H1 (cell line): ENCODE data around the gene C12orf42. TPM values are rescaled to one million over a fixed set of nuclear protein-coding genes. Genes with fewer than 3 reads are reported as not detected.

ENCODE experiments used
- CTCF ChIA-PET: fragments of 300-600 bp; sonication (Branson Sonifier 250); formaldehyde crosslinking; loops from one replicate; lab custom pipeline; 2021; ENCODE audit not compliant: partially characterized antibody; lab: Charles Lee
- POLR2A ChIA-PET: fragments of 300-600 bp; sonication (Branson Sonifier 250); formaldehyde crosslinking; loops from one replicate; lab custom pipeline; 2021; ENCODE audit warnings: inconsistent platforms; ENCODE audit not compliant: partially characterized antibody; lab: Charles Lee
- DNase-seq, 2 experiments: peaks; one replicate each; pipeline versions ENCODE4 v3.0.0 to v3.0.0-alpha.2; 2010 to 2022; ENCODE audit warnings: low spot score in 2 of 2, low read depth in 1 of 2, mixed read lengths in 1 of 2
- FAIRE-seq: peaks from 2 replicates; lab custom pipeline; 2011; peaks lifted over from hg19 to GRCh38; lab: Jason Lieb, UNC
- H2AFZ ChIP-seq: 2 replicates; pipeline ENCODE4 v1.8.1; 2012; ENCODE audit warnings: low read length, inconsistent platforms
- H2AK5ac ChIP-seq: 2 replicates; pipeline ENCODE4 v1.6.1; 2013; ENCODE audit warnings: low read depth, low read length
- H2BK120ac ChIP-seq: replicated peaks from 2 replicates; pipeline ENCODE3; 2013; ENCODE audit warnings: low read depth, low read length, inconsistent platforms
- H2BK12ac ChIP-seq: 2 replicates; pipeline ENCODE4 v1.6.1; 2013; ENCODE audit warnings: low read depth, low read length
- H2BK15ac ChIP-seq: 2 replicates; pipeline ENCODE4 v1.6.1; 2013; ENCODE audit warnings: low read length
- H2BK20ac ChIP-seq: 2 replicates; pipeline ENCODE4 v1.6.1; 2013; ENCODE audit warnings: low read length
- H2BK5ac ChIP-seq: 2 replicates; pipeline ENCODE4 v1.6.1; 2013; ENCODE audit warnings: low read depth, low read length
- H3K14ac ChIP-seq: 2 replicates; pipeline ENCODE4 v1.6.1; 2013; ENCODE audit warnings: inconsistent platforms; ENCODE audit not compliant: insufficient read length
- H3K18ac ChIP-seq: 2 replicates; pipeline ENCODE4 v1.6.1; 2013; ENCODE audit warnings: low read length; ENCODE audit errors: extremely low read depth
- H3K23ac ChIP-seq: 2 replicates; pipeline ENCODE4 v1.6.1; 2013; ENCODE audit warnings: inconsistent platforms; ENCODE audit not compliant: insufficient read length
- H3K23me2 ChIP-seq: 2 replicates; pipeline ENCODE4 v1.6.1; 2013; ENCODE audit warnings: low read depth, low read length
- H3K27ac ChIP-seq: 2 replicates; pipeline ENCODE4 v1.6.1; 2011; ENCODE audit warnings: low read depth, low read length, inconsistent platforms
- H3K27me3 ChIP-seq, 4 experiments: replicated peaks in 1 of 4; 1 replicate in 1 of 4; 2 replicates in 3 of 4; pipeline versions ENCODE4 v1.6.1 to v1.8.1; 2011 to 2013; ENCODE audit warnings: low read length in 3 of 4, mild to moderate bottlenecking in 3 of 4, inconsistent platforms in 2 of 4, mixed read lengths in 2 of 4, moderate library complexity in 1 of 4; ENCODE audit not compliant: control insufficient read depth in 3 of 4, insufficient read depth in 3 of 4; ENCODE audit errors: extremely low read depth in 1 of 4
- H3K36me3 ChIP-seq, 4 experiments: 2 replicates each; pipeline versions ENCODE4 v1.6.1 to v1.8.1; 2011 to 2013; ENCODE audit warnings: mild to moderate bottlenecking in 4 of 4, low read length in 3 of 4, moderate library complexity in 2 of 4, control low read depth in 1 of 4, inconsistent platforms in 1 of 4; ENCODE audit not compliant: insufficient read depth in 4 of 4, control insufficient read depth in 2 of 4
- H3K4ac ChIP-seq: replicated peaks from 2 replicates; pipeline ENCODE3; 2013; ENCODE audit warnings: low read length, low read depth, mixed read lengths, inconsistent platforms; ENCODE audit not compliant: insufficient read length
- H3K4me1 ChIP-seq, 4 experiments: replicated peaks in 1 of 4; 1 replicate in 1 of 4; 2 replicates in 3 of 4; pipeline versions ENCODE4 v1.6.1 to v1.8.1; 2011 to 2013; ENCODE audit warnings: low read length in 3 of 4, inconsistent platforms in 2 of 4, mixed read lengths in 1 of 4; ENCODE audit not compliant: insufficient read depth in 4 of 4, control insufficient read depth in 3 of 4
- H3K4me2 ChIP-seq, 2 experiments: 2 replicates each; pipeline versions ENCODE4 v1.6.1 to v1.8.1; 2011 to 2013; ENCODE audit warnings: low read depth in 2 of 2, low read length in 2 of 2, control low read depth in 1 of 2, inconsistent platforms in 1 of 2, mild to moderate bottlenecking in 1 of 2; ENCODE audit not compliant: insufficient read depth in 1 of 2
- H3K4me3 ChIP-seq, 4 experiments: fragments of 200-600, 300-600 bp in 1 of 4; sonication (generic), shearing (Covaris generic), sonication (Bioruptor Twin) in 1 of 4; 2 replicates each; pipeline versions ENCODE4 v1.5.1 to v1.8.1; 2011 to 2016; ENCODE audit warnings: low read length in 4 of 4, low read depth in 3 of 4, control low read depth in 2 of 4, inconsistent platforms in 2 of 4, mild to moderate bottlenecking in 2 of 4, mixed read lengths in 1 of 4, moderate library complexity in 1 of 4; ENCODE audit not compliant: insufficient read depth in 2 of 4; ENCODE audit errors: extremely low read depth in 1 of 4
- H3K56ac ChIP-seq: replicated peaks from 2 replicates; pipeline ENCODE3; 2013; ENCODE audit warnings: low read depth, mild to moderate bottlenecking, mixed read lengths, low read length, inconsistent platforms; ENCODE audit not compliant: insufficient read length
- H3K79me1 ChIP-seq: 2 replicates; pipeline ENCODE4 v1.6.1; 2013; ENCODE audit warnings: low read depth, low read length, control low read depth
- H3K79me2 ChIP-seq, 2 experiments: 2 replicates each; pipeline versions ENCODE4 v1.6.1 to v1.8.1; 2012 to 2013; ENCODE audit warnings: low read length in 2 of 2, mild to moderate bottlenecking in 2 of 2, inconsistent platforms in 1 of 2; ENCODE audit not compliant: insufficient read depth in 2 of 2, control insufficient read depth in 1 of 2
- H3K9ac ChIP-seq, 4 experiments: replicated peaks in 1 of 4; 1 replicate in 1 of 4; 2 replicates in 3 of 4; pipeline versions ENCODE4 v1.6.1 to v1.8.1; 2011 to 2013; ENCODE audit warnings: low read depth in 3 of 4, low read length in 3 of 4, control low read depth in 2 of 4, mild to moderate bottlenecking in 2 of 4, moderate library complexity in 2 of 4, inconsistent platforms in 1 of 4; ENCODE audit errors: extremely low read depth in 1 of 4
- H3K9me3 ChIP-seq, 2 experiments: 2 replicates each; pipeline versions ENCODE4 v1.6.1 to v1.8.1; 2012 to 2013; ENCODE audit warnings: mild to moderate bottlenecking in 2 of 2, moderate library complexity in 2 of 2, control low read depth in 1 of 2, inconsistent platforms in 1 of 2, low read depth in 1 of 2, low read length in 1 of 2, mixed read lengths in 1 of 2; ENCODE audit not compliant: insufficient read depth in 2 of 2
- H4K20me1 ChIP-seq, 2 experiments: replicated peaks in 1 of 2; 2 replicates each; pipeline versions ENCODE3 to v1.8.1; 2011 to 2013; ENCODE audit warnings: inconsistent platforms in 2 of 2, low read length in 2 of 2, mild to moderate bottlenecking in 1 of 2; ENCODE audit not compliant: insufficient read depth in 2 of 2, control insufficient read depth in 1 of 2
- H4K5ac ChIP-seq: 2 replicates; pipeline ENCODE4 v1.6.1; 2013; ENCODE audit warnings: low read length, low read depth, mixed read lengths, inconsistent platforms; ENCODE audit not compliant: insufficient read length
- H4K8ac ChIP-seq: 2 replicates; pipeline ENCODE4 v1.8.0; 2013; ENCODE audit warnings: mild to moderate bottlenecking, moderate library complexity, low read length, inconsistent platforms; ENCODE audit not compliant: insufficient read depth; ENCODE audit errors: extremely low read depth
- H4K91ac ChIP-seq: replicated peaks from 2 replicates; pipeline ENCODE3; 2013; ENCODE audit warnings: low read length, mixed read lengths, inconsistent platforms; ENCODE audit not compliant: insufficient read length
- ATF2 ChIP-seq: IDR thresholded peaks from 2 replicates; pipeline ENCODE4 v1.6.1; 2012; ENCODE audit warnings: low read length, inconsistent platforms
- BRCA1 ChIP-seq: IDR thresholded peaks from 2 replicates; pipeline ENCODE4 v1.6.1; 2012; ENCODE audit warnings: low read depth, low read length, improper control_type of control experiment
- FOSL1 ChIP-seq: IDR thresholded peaks from 2 replicates; pipeline ENCODE4 v1.6.1; 2011; ENCODE audit warnings: mild to moderate bottlenecking, low read depth, low read length, moderate library complexity; ENCODE audit not compliant: insufficient read depth
- HDAC6 ChIP-seq: IDR thresholded peaks from one replicate; pipeline ENCODE4 v1.7.1; 2012; ENCODE audit warnings: low read depth, mild to moderate bottlenecking, inconsistent platforms, low read length, moderate library complexity
- KDM1A ChIP-seq: fragments of 200-600, 300-600 bp; sonication (generic); IDR thresholded peaks from 2 replicates; pipeline ENCODE4 v1.7.1; 2016; ENCODE audit warnings: mild to moderate bottlenecking, low read length, borderline replicate concordance
- NRF1 ChIP-seq: IDR thresholded peaks from 2 replicates; pipeline ENCODE4 v1.6.1; 2011; ENCODE audit warnings: mild to moderate bottlenecking, low read depth, low read length, improper control_type of control experiment
- SIX5 ChIP-seq: IDR thresholded peaks from 2 replicates; pipeline ENCODE4 v1.6.1; 2011; ENCODE audit warnings: mild to moderate bottlenecking, low read depth, low read length
- SP1 ChIP-seq: IDR thresholded peaks from 2 replicates; pipeline ENCODE4 v1.6.1; 2011; ENCODE audit warnings: low read depth, low read length
- SP2 ChIP-seq: IDR thresholded peaks from 2 replicates; pipeline ENCODE4 v1.6.1; 2012; ENCODE audit warnings: mild to moderate bottlenecking, low read length, inconsistent platforms
- USF2 ChIP-seq: IDR thresholded peaks from 2 replicates; pipeline ENCODE4 v1.6.1; 2011; ENCODE audit warnings: low read length, improper control_type of control experiment
- YY1 ChIP-seq: IDR thresholded peaks from 2 replicates; pipeline ENCODE4 v1.6.1; 2011; ENCODE audit warnings: low read depth, mild to moderate bottlenecking, low read length
- WGBS, 2 experiments: shearing (Covaris generic) in 1 of 2; methylation state at CpG; one replicate each; pipeline versions ENCODE4 v1.1.6 to v1.1.7; 2013 to 2015; ENCODE audit warnings: low lambda C conversion rate in 2 of 2, mixed read lengths in 2 of 2, inconsistent platforms in 1 of 2, low coverage in 1 of 2, missing lambda C conversion rate in 1 of 2; ENCODE audit not compliant: insufficient replicate concordance in 2 of 2, insufficient coverage in 1 of 2, insufficient read length in 1 of 2; ENCODE audit errors: extremely low coverage in 1 of 2, missing lambda C conversion rate in 1 of 2; 5-methylcytosine and 5-hydroxymethylcytosine counted together
- polyA plus RNA-seq, 7 experiments: library from polyadenylated mRNA; depleted of rRNA in 3 of 7; stranded (reverse) in 5 of 7; unstranded in 2 of 7; fragments of >200 nt in 5 of 7; fragments of 200-250 nt in 2 of 7; gene quantifications; 1 replicate in 5 of 7; 2 replicates in 1 of 7; 4 replicates in 1 of 7; pipeline versions ENCODE4 v1.2.1 to v1.2.3, GENCODE V29; 2011 to 2013; ENCODE audit warnings: missing spikeins in 2 of 7, mixed read lengths in 2 of 7
- total RNA-seq: library from RNA; stranded (reverse); fragmentation: NEBNext Ultra II Directional; extraction: Animal tissue kit (Norgen Biotek cat#: 25700); gene quantifications from 2 replicates; pipeline ENCODE4 v1.2.1, GENCODE V29; 2021

Gene C12orf42
- total and polyA plus RNA-seq, 2 of the 8 experiments (the other 6 are each of a cell fraction or from before 2014, with no cell fraction given) = 0.05 TPM; not detected in 1

- Histone ChIP-seq H2BK20ac (no peak overlapping the region), H4K8ac (no peak overlapping the region), H3K4ac (no peak overlapping the region), H3K79me1 (no peaks in the 10 kb centered on the region), H2BK15ac (no peak overlapping the region), H3K36me3 (no peaks in the 10 kb centered on the region), H3K79me2 (no peaks in the 10 kb centered on the region), H3K23ac (no peak overlapping the region), H3K18ac (no peak overlapping the region), H3K9me3 (no peaks in the 10 kb centered on the region; a peak in 1 of 4 replicates), H4K5ac (no peak overlapping the region), H3K4me3 (no peak overlapping the region), H3K9ac (no peak overlapping the region), H3K14ac (no peak overlapping the region), H4K20me1 (no peaks in the 10 kb centered on the region), H2BK120ac (no peak overlapping the region), H2AK5ac (no peak overlapping the region), H2BK12ac (no peak overlapping the region), H4K91ac (no peak overlapping the region), H2BK5ac (no peak overlapping the region; the same call in 1 of the 2 replicates), H3K23me2 (no peaks in the 10 kb centered on the region), H3K56ac (no peak overlapping the region), H3K4me1 (no peaks in the 10 kb centered on the region), H3K27me3 (no peaks in the 10 kb centered on the region), H3K4me2 (no peak overlapping the region), H2AFZ (no peak overlapping the region; the same call in 1 of the 2 replicates), H3K27ac (no peak overlapping the region)
- no peak for FAIRE-seq
- WGBS, 2 experiments = 85% methylated on average over 4 of the region's 4 CpGs; no CpG with 5 or more reads in 1 of the 2 experiments
- DNase-seq = no peak
- ChIA-PET POLR2A (no interaction called here), CTCF (interaction anchor here (0.8 to 3.0 kb wide), 8 partner anchors 9 to 641 kb away, joined by 3 to 21 read pairs (median 4); partner anchors contain the start of gene C12orf42)
- TF ChIP-seq HDAC6 (no peak), KDM1A (no peak), NRF1 (no peak), YY1 (no peak), BRCA1 (no peak), SP1 (no peak), USF2 (no peak), SP2 (no peak), FOSL1 (no peak), ATF2 (no peak), SIX5 (no peak)
These were observed 28.6 kb upstream of the C12orf42 start for GRCh38 chr12:103524238-103524875.
